Mesendoderm (in vitro differentiated cells): Measurements from ENCODE around the gene MST1.

Experiments
- DNase-seq: peaks from one replicate; pipeline ENCODE4 v3.0.0; 2013
- H2AK5ac ChIP-seq: 2 replicates; pipeline ENCODE4 v1.6.1; 2013; ENCODE audit warnings: low read length, inconsistent platforms
- H2BK120ac ChIP-seq: 2 replicates; pipeline ENCODE4 v1.6.1; 2013; ENCODE audit warnings: low read depth, mild to moderate bottlenecking, low read length, moderate library complexity, mixed read lengths
- H2BK15ac ChIP-seq: replicated peaks from 2 replicates; pipeline ENCODE4 v1.6.1; 2013; ENCODE audit warnings: low read depth, mild to moderate bottlenecking, moderate library complexity
- H2BK5ac ChIP-seq: 2 replicates; pipeline ENCODE4 v1.6.1; 2013; ENCODE audit warnings: low read length, inconsistent platforms
- H3K18ac ChIP-seq: 2 replicates; pipeline ENCODE4 v1.6.1; 2013; ENCODE audit warnings: mild to moderate bottlenecking, low read length, mixed read lengths
- H3K23ac ChIP-seq: one replicate; pipeline ENCODE4 v1.6.1; 2013; ENCODE audit warnings: low read length
- H3K27ac ChIP-seq: 2 replicates; pipeline ENCODE4 v1.5.1; 2013; ENCODE audit warnings: low read depth, mild to moderate bottlenecking, inconsistent platforms, low read length, moderate library complexity
- H3K27me3 ChIP-seq: 2 replicates; pipeline ENCODE4 v1.6.1; 2013; ENCODE audit warnings: low read length, control low read depth, mild to moderate bottlenecking, inconsistent platforms; ENCODE audit not compliant: insufficient read depth, poor library complexity
- H3K36me3 ChIP-seq: 2 replicates; pipeline ENCODE4 v1.6.1; 2013; ENCODE audit warnings: low read length, inconsistent platforms; ENCODE audit not compliant: control insufficient read depth, insufficient read depth
- H3K4ac ChIP-seq: one replicate; pipeline ENCODE4 v1.6.1; 2013; ENCODE audit warnings: low read depth, mild to moderate bottlenecking, low read length, moderate library complexity
- H3K4me1 ChIP-seq: 2 replicates; pipeline ENCODE4 v1.6.1; 2013; ENCODE audit warnings: low read depth, low read length, inconsistent platforms; ENCODE audit not compliant: control insufficient read depth
- H3K4me2 ChIP-seq: 2 replicates; pipeline ENCODE4 v1.6.1; 2013; ENCODE audit warnings: low read length
- H3K4me3 ChIP-seq: 2 replicates; pipeline ENCODE4 v1.5.1; 2013; ENCODE audit warnings: mild to moderate bottlenecking, low read length
- H3K56ac ChIP-seq: one replicate; pipeline ENCODE4 v1.6.1; 2013; ENCODE audit warnings: low read length
- H3K79me1 ChIP-seq: 2 replicates; pipeline ENCODE4 v1.6.1; 2013; ENCODE audit warnings: low read length, inconsistent platforms
- H3K79me2 ChIP-seq: 2 replicates; pipeline ENCODE4 v1.6.1; 2013; ENCODE audit warnings: mild to moderate bottlenecking, low read length; ENCODE audit not compliant: control insufficient read depth, insufficient read depth
- H3K9ac ChIP-seq: 2 replicates; pipeline ENCODE4 v1.6.1; 2013; ENCODE audit warnings: low read length, inconsistent platforms
- H4K5ac ChIP-seq: one replicate; pipeline ENCODE4 v1.6.1; 2013; ENCODE audit warnings: low read length
- H4K8ac ChIP-seq: one replicate; pipeline ENCODE4 v1.6.1; 2013; ENCODE audit warnings: low read depth, mild to moderate bottlenecking, control low read depth, low read length, moderate library complexity
- WGBS: extraction: QIAGEN DNeasy Blood & Tissue Kit; methylation state at CpG from one replicate; pipeline ENCODE4 v1.1.7; 2013; ENCODE audit warnings: low lambda C conversion rate, missing lambda C conversion rate; ENCODE audit not compliant: insufficient coverage; ENCODE audit errors: extremely low coverage; 5-methylcytosine and 5-hydroxymethylcytosine counted together

The MST1 gene

GRCh38 chr3:49654176-49654825 is 35.0 kb downstream of the MST1 start:
- H3K36me3 ChIP-seq = no peaks in the 10 kb centered on the region
- no peak overlapping the region for H3K9ac ChIP-seq
- H3K27ac ChIP-seq = no peak overlapping the region
- H3K79me2 ChIP-seq = no peaks in the 10 kb centered on the region
- H4K8ac ChIP-seq = no peak overlapping the region
- no peak overlapping the region for H3K23ac ChIP-seq
- no peak overlapping the region for H2BK15ac ChIP-seq
- no peak overlapping the region for H2BK5ac ChIP-seq
- H3K4me3 ChIP-seq = no peak overlapping the region
- WGBS = no CpG with 5 or more reads among the region's 17 CpGs
- H4K5ac ChIP-seq = no peak overlapping the region
- no peaks in the 10 kb centered on the region for H3K4me1 ChIP-seq
- DNase-seq = no peak
- no peak overlapping the region for H2AK5ac ChIP-seq
- no peak overlapping the region for H3K56ac ChIP-seq
- no peak overlapping the region for H3K4me2 ChIP-seq
- no peak overlapping the region for H3K4ac ChIP-seq
- no peak overlapping the region for H2BK120ac ChIP-seq
- no peaks in the 10 kb centered on the region for H3K27me3 ChIP-seq
- no peak overlapping the region for H3K18ac ChIP-seq
- H3K79me1 ChIP-seq = no peaks in the 10 kb centered on the region

- Histone ChIP-seq H3K23ac (no peak overlapping the region), H3K79me1 (no peaks in the 10 kb centered on the region), H3K27ac (no peak overlapping the region), H3K4me2 (no peak overlapping the region), H3K56ac (no peak overlapping the region), H3K9ac (no peak overlapping the region), H2AK5ac (no peak overlapping the region), H3K18ac (no peak overlapping the region), H3K4ac (no peak overlapping the region), H3K4me3 (no peak overlapping the region), H2BK15ac (no peak overlapping the region), H2BK5ac (no peak overlapping the region), H3K27me3 (no peaks in the 10 kb centered on the region), H3K4me1 (no peaks in the 10 kb centered on the region), H4K8ac (no peak overlapping the region), H4K5ac (no peak overlapping the region), H3K36me3 (no peaks in the 10 kb centered on the region), H2BK120ac (no peak overlapping the region), H3K79me2 (no peaks in the 10 kb centered on the region)
- WGBS = no CpG with 5 or more reads among the region's 8 CpGs
- DNase-seq = no peak
These were observed 35.7 kb downstream of the MST1 start for GRCh38 chr3:49653621-49654020.

- no peak overlapping the region for H3K27ac ChIP-seq
- H3K27me3 ChIP-seq = no peaks in the 10 kb centered on the region
- H2BK15ac ChIP-seq = no peak overlapping the region
- H2AK5ac ChIP-seq = no peak overlapping the region
- no peak overlapping the region for H4K5ac ChIP-seq
- no peak overlapping the region for H3K9ac ChIP-seq
- no peak overlapping the region for H3K4ac ChIP-seq
- H3K36me3 ChIP-seq = no peaks in the 10 kb centered on the region
- no peak overlapping the region for H2BK120ac ChIP-seq
- H3K18ac ChIP-seq = no peak overlapping the region
- no peak overlapping the region for H3K56ac ChIP-seq
- H3K4me1 ChIP-seq = no peaks in the 10 kb centered on the region
- no CpG with 5 or more reads among the region's 21 CpGs for WGBS
- H4K8ac ChIP-seq = no peak overlapping the region
- no peak overlapping the region for H3K4me2 ChIP-seq
- H3K23ac ChIP-seq = no peak overlapping the region
- H3K79me1 ChIP-seq = no peaks in the 10 kb centered on the region
- no peak overlapping the region for H3K4me3 ChIP-seq
- H2BK5ac ChIP-seq = no peak overlapping the region
- H3K79me2 ChIP-seq = no peaks in the 10 kb centered on the region
- no peak for DNase-seq
These were observed 36.3 kb downstream of the MST1 start for GRCh38 chr3:49652903-49653415.

- no peaks in the 10 kb centered on the region for H3K4me1 ChIP-seq
These were observed 36.9 kb downstream of the MST1 start for GRCh38 chr3:49652218-49652902.

GRCh38 chr3:49650637-49651036 is 38.6 kb downstream of the MST1 start:
- H4K8ac ChIP-seq = no peak overlapping the region
- H3K79me1 ChIP-seq = no peaks in the 10 kb centered on the region
- no peak overlapping the region for H4K5ac ChIP-seq
- no peaks in the 10 kb centered on the region for H3K36me3 ChIP-seq
- H2AK5ac ChIP-seq = no peak overlapping the region
- H3K56ac ChIP-seq = no peak overlapping the region
- no peak overlapping the region for H3K23ac ChIP-seq
- no peak overlapping the region for H3K4ac ChIP-seq
- no peak overlapping the region for H3K4me2 ChIP-seq
- no peak overlapping the region for H3K4me3 ChIP-seq
- H3K27me3 ChIP-seq = no peaks in the 10 kb centered on the region
- DNase-seq = no peak
- H3K9ac ChIP-seq = no peak overlapping the region
- WGBS = no CpG with 5 or more reads among the region's 8 CpGs
- no peaks in the 10 kb centered on the region for H3K4me1 ChIP-seq
- H2BK15ac ChIP-seq = no peak overlapping the region
- no peak overlapping the region for H2BK5ac ChIP-seq
- H3K18ac ChIP-seq = no peak overlapping the region
- no peaks in the 10 kb centered on the region for H3K79me2 ChIP-seq
- H3K27ac ChIP-seq = no peak overlapping the region
- no peak overlapping the region for H2BK120ac ChIP-seq

More at GRCh38 chr3:49652218-49652902, 36.9 kb downstream of the MST1 start:
- H3K4me2 ChIP-seq = no peak overlapping the region
- no peak overlapping the region for H3K4me3 ChIP-seq
- H3K79me2 ChIP-seq = no peaks in the 10 kb centered on the region
- H2BK15ac ChIP-seq = no peak overlapping the region
- H3K56ac ChIP-seq = no peak overlapping the region
- no peak overlapping the region for H2BK120ac ChIP-seq
- no peak overlapping the region for H3K18ac ChIP-seq
- H3K36me3 ChIP-seq = no peaks in the 10 kb centered on the region
- no peak overlapping the region for H3K4ac ChIP-seq
- no peak overlapping the region for H2AK5ac ChIP-seq
- no peak overlapping the region for H3K9ac ChIP-seq
- H3K79me1 ChIP-seq = no peaks in the 10 kb centered on the region
- H4K5ac ChIP-seq = no peak overlapping the region
- H3K23ac ChIP-seq = no peak overlapping the region
- WGBS = no CpG with 5 or more reads among the region's 36 CpGs
- no peak overlapping the region for H4K8ac ChIP-seq
- no peak overlapping the region for H3K27ac ChIP-seq
- H2BK5ac ChIP-seq = no peak overlapping the region
- DNase-seq = no peak
- no peaks in the 10 kb centered on the region for H3K27me3 ChIP-seq
